Neural cell (in vitro differentiated cells): Measurements from ENCODE around the gene LMO3. TPM values are rescaled to one million over a fixed set of nuclear protein-coding genes. Genes with fewer than 3 reads are reported as not detected.

Source experiments
- H2AFZ ChIP-seq: fragments of 200-600, 300-800 bp; sonication (generic), shearing (Covaris generic); 2 replicates; pipeline ENCODE4 v1.6.0; 2014; ENCODE audit warnings: low read depth, mild to moderate bottlenecking, antibody characterized with exemption, low read length, moderate library complexity
- H3F3A ChIP-seq: fragments of 200-600 bp; shearing (Covaris generic); 2 replicates; pipeline ENCODE4 v1.6.1; 2016; ENCODE audit warnings: mild to moderate bottlenecking, moderate library complexity, mixed read lengths, antibody characterized with exemption, low read length; ENCODE audit not compliant: insufficient read depth, poor library complexity, severe bottlenecking
- H3K27ac ChIP-seq: fragments of 200-600, 300-800 bp; sonication (generic), shearing (Covaris generic); 2 replicates; pipeline ENCODE4 v1.5.1; 2014; ENCODE audit warnings: mild to moderate bottlenecking, low read length, moderate library complexity
- H3K27me3 ChIP-seq: fragments of 300-800, 200-600 bp; sonication (generic), shearing (Covaris generic); 2 replicates; pipeline ENCODE4 v1.6.0; 2014; ENCODE audit warnings: mild to moderate bottlenecking, low read depth, low read length, moderate library complexity; ENCODE audit not compliant: insufficient read depth
- H3K36me3 ChIP-seq: fragments of 300-800, 200-600 bp; sonication (generic), shearing (Covaris generic); 2 replicates; pipeline ENCODE4 v1.5.1; 2014; ENCODE audit warnings: mild to moderate bottlenecking, antibody characterized with exemption, low read length, moderate library complexity; ENCODE audit not compliant: insufficient read depth
- H3K4me2 ChIP-seq: fragments of 300-800, 200-600 bp; sonication (generic), shearing (Covaris generic); 2 replicates; pipeline ENCODE4 v1.6.0; 2014; ENCODE audit warnings: mild to moderate bottlenecking, low read length
- H3K4me3 ChIP-seq: fragments of 300-800, 200-600 bp; sonication (generic), shearing (Covaris generic); 2 replicates; pipeline ENCODE4 v1.5.1; 2014; ENCODE audit warnings: mild to moderate bottlenecking, low read length, moderate library complexity
- H3K79me2 ChIP-seq: fragments of 200-600 bp; shearing (Covaris generic); replicated peaks from 2 replicates; pipeline ENCODE4 v1.6.0; 2014; ENCODE audit warnings: mild to moderate bottlenecking, low read length, moderate library complexity; ENCODE audit not compliant: insufficient read depth
- H3K9ac ChIP-seq: fragments of 300-800, 200-600 bp; sonication (generic), shearing (Covaris generic); 2 replicates; pipeline ENCODE4 v1.6.1; 2016; ENCODE audit warnings: mild to moderate bottlenecking, low read length, mixed read lengths
- H3K9me2 ChIP-seq: fragments of 200-600 bp; shearing (Covaris generic); 2 replicates; pipeline ENCODE4 v1.6.1; 2016; ENCODE audit warnings: mild to moderate bottlenecking, low read length, mixed read lengths; ENCODE audit not compliant: insufficient read depth
- H3K9me3 ChIP-seq: fragments of 200-600, 300-800 bp; sonication (generic), shearing (Covaris generic); 2 replicates; pipeline ENCODE4 v1.6.1; 2016; ENCODE audit warnings: mild to moderate bottlenecking, mixed run types, low read length, moderate library complexity, mixed read lengths
- H4K20me1 ChIP-seq: fragments of 200-600 bp; shearing (Covaris generic); 2 replicates; pipeline ENCODE4 v1.6.1; 2016; ENCODE audit warnings: mild to moderate bottlenecking, mixed run types; ENCODE audit not compliant: insufficient read depth
- EP300 ChIP-seq: fragments of 450-650 bp; conservative IDR thresholded peaks from 2 replicates; pipeline ENCODE4 v1.6.1; 2014; ENCODE audit warnings: antibody characterized with exemption, mild to moderate bottlenecking, moderate library complexity; ENCODE audit not compliant: poor library complexity, severe bottlenecking
- EZH2 ChIP-seq: fragments of 200-600, 300-800 bp; shearing (Covaris generic), sonication (generic); IDR thresholded peaks from 2 replicates; pipeline ENCODE4 v1.6.1; 2014; ENCODE audit warnings: antibody characterized with exemption, low read length, borderline replicate concordance, mild to moderate bottlenecking; ENCODE audit not compliant: insufficient read depth, poor library complexity, severe bottlenecking
- MXI1 ChIP-seq: fragments of 450-650 bp; conservative IDR thresholded peaks from 2 replicates; pipeline ENCODE4 v1.6.1; 2014; ENCODE audit warnings: antibody characterized with exemption, mild to moderate bottlenecking; ENCODE audit not compliant: poor library complexity, severe bottlenecking
- POLR2AphosphoS5 ChIP-seq: IDR thresholded peaks from 2 replicates; pipeline ENCODE4 v1.6.1; 2012
- RAD21 ChIP-seq: fragments of 450-650 bp; conservative IDR thresholded peaks from 2 replicates; pipeline ENCODE4 v1.6.1; 2014; ENCODE audit warnings: antibody characterized with exemption, mild to moderate bottlenecking, moderate library complexity
- REST ChIP-seq: IDR thresholded peaks from 2 replicates; pipeline ENCODE4 v1.6.1; 2012; ENCODE audit warnings: borderline replicate concordance
- SMC3 ChIP-seq: fragments of 450-650 bp; conservative IDR thresholded peaks from 2 replicates; pipeline ENCODE4 v1.6.1; 2014; ENCODE audit warnings: antibody characterized with exemption, mild to moderate bottlenecking, moderate library complexity; ENCODE audit not compliant: poor library complexity
- TAF1 ChIP-seq: IDR thresholded peaks from 2 replicates; pipeline ENCODE4 v1.6.1; 2012; ENCODE audit warnings: low read depth
- polyA plus RNA-seq: library from polyadenylated mRNA; depleted of rRNA; stranded (reverse); fragments of >200 nt; gene quantifications from 2 replicates; pipeline ENCODE4 v1.2.3, GENCODE V29; 2014
- TF ChIP-seq, protein P1 (sequence below): fragments of 450-650 bp; IDR thresholded peaks from 2 replicates; pipeline ENCODE4 v1.5.1; 2014; ENCODE audit warnings: antibody characterized with exemption, mild to moderate bottlenecking, moderate library complexity; ENCODE audit not compliant: poor library complexity, severe bottlenecking

Gene LMO3
- polyA plus RNA-seq, 1 donor from 2014 or later = 42.8 TPM

- TF ChIP-seq EZH2 (no peak), MXI1 (no peak), RAD21 (no peak), REST (no peak), EP300 (no peak), SMC3 (no peak)
- TF ChIP-seq, protein P1, sequence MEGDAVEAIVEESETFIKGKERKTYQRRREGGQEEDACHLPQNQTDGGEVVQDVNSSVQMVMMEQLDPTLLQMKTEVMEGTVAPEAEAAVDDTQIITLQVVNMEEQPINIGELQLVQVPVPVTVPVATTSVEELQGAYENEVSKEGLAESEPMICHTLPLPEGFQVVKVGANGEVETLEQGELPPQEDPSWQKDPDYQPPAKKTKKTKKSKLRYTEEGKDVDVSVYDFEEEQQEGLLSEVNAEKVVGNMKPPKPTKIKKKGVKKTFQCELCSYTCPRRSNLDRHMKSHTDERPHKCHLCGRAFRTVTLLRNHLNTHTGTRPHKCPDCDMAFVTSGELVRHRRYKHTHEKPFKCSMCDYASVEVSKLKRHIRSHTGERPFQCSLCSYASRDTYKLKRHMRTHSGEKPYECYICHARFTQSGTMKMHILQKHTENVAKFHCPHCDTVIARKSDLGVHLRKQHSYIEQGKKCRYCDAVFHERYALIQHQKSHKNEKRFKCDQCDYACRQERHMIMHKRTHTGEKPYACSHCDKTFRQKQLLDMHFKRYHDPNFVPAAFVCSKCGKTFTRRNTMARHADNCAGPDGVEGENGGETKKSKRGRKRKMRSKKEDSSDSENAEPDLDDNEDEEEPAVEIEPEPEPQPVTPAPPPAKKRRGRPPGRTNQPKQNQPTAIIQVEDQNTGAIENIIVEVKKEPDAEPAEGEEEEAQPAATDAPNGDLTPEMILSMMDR = no peak
- Histone ChIP-seq H3F3A (no peaks in the 10 kb centered on the region), H3K9ac (no peak overlapping the region), H3K27ac (no peak overlapping the region), H3K79me2 (no peaks in the 10 kb centered on the region), H3K27me3 (no peaks in the 10 kb centered on the region), H3K9me2 (no peaks in the 10 kb centered on the region), H3K9me3 (no peaks in the 10 kb centered on the region), H3K36me3 (no peaks in the 10 kb centered on the region), H2AFZ (no peak overlapping the region), H4K20me1 (no peaks in the 10 kb centered on the region), H3K4me3 (no peak overlapping the region), H3K4me2 (no peak overlapping the region)
Observed at GRCh38 chr12:16531621-16532020, 74.3 kb downstream of the LMO3 start.

DNA sequence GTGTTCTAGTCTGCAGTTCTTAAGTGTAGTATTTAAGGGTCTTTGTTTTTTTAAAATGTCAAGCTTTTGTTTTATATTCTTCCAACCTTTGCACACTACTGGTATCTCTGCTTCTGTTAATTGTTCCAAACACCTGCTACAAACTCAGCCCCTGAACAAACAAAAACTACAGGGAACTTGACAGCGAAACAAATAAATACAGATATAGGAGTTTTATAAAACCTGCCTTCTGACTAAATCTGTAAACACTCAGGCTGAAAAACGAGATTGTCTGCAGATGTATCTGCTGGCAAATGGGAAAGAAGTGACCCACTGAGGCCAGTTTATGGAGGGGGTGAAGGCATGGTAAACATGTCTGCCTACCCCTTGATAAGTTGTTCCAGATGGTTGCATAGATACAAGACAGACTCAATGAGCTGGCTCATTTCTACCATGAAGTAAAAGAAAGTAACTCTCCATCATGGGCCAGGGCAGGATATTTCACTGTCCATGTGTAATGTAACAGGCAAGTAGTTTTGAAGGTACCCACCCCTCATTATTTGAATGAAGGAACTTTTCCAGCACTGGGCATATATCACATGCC, 75.6 kb downstream of the LMO3 start:
- H2AFZ ChIP-seq = no peak overlapping the region
- H3K36me3 ChIP-seq = no peaks in the 10 kb centered on the region
- H3K79me2 ChIP-seq = no peaks in the 10 kb centered on the region
- no peak overlapping the region for H3K9ac ChIP-seq
- H4K20me1 ChIP-seq = no peaks in the 10 kb centered on the region
- no peaks in the 10 kb centered on the region for H3F3A ChIP-seq
- H3K27ac ChIP-seq = no peak overlapping the region
- H3K9me3 ChIP-seq = no peaks in the 10 kb centered on the region
- TF ChIP-seq SMC3 (no peak), RAD21 (no peak), POLR2AphosphoS5 (no peak), EZH2 (no peak), MXI1 (no peak), TAF1 (no peak), REST (no peak), EP300 (no peak)
- TF ChIP-seq, protein P1 = no peak
- H3K4me2 ChIP-seq = no peak overlapping the region
- no peaks in the 10 kb centered on the region for H3K27me3 ChIP-seq
- H3K9me2 ChIP-seq = no peaks in the 10 kb centered on the region
- no peak overlapping the region for H3K4me3 ChIP-seq
